ENCODE data around the gene LRRC63. TPM values are rescaled to one million over a fixed set of nuclear protein-coding genes. Genes with fewer than 3 reads are reported as not detected.

The LRRC63 gene
- total RNA-seq, 1 donor from 2014 or later: 0.69 TPM

DNA sequence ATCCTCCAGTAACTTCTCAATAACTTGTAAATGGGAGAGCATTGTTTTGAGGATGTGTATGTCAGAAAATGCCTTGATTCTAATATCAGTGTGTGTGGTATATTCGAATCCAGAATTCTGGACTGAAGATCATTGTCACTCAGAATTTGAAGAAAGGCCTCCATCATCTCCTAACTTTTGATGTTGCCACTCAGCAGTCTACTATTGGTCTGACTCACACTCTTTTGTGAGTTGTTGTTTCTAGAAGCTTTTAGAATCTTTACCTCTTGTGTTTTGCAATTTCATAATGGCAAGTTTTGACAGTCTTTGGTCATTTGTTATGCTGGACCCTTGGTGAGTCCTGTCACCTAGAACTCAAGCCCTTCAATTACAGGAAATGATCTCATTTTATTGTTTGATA, 98.3 kb downstream of the LRRC63 start:
- DNase-seq (ENCODE audit: low spot score): no peak

DNA sequence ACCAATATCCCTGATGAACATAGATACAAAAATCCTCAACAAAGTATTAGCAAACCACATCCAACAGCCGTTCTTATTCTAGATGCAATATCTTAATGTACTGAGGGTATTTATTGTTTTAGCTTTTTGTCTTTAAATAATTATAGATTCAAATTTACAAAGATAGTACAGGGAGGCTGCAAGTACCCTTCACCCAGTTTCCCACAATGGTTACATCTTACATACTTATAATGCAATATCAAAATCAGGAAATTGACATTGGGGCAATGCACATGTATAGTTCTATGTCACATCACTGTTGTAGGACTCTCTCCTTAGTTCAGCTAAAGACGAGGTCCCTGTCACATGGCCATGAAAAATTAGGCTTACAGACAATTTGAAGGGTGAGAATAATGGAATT, 99.5 kb downstream of the LRRC63 start:
- no peak for DNase-seq (ENCODE audit: low spot score)

DNA sequence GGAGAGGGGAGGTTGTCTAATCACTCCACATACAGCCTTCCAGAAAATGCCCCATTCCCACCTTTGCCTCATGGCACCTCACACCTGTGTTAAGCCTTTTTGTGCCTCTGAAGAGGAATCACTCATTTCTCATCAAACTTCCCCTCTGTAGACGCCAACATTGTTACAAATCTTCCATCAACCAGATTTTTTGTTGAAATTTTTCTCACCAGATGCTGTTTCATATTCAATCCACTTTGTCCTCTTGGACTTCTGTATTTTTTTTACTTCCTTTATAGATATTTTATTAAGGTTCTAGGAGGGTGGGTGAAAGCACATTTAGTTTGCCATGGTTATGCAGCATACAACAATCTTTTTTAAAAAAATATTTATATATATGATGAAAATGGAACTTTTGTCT, 101.3 kb downstream of the LRRC63 start:
- no peak for DNase-seq (ENCODE audit: low spot score)

DNA sequence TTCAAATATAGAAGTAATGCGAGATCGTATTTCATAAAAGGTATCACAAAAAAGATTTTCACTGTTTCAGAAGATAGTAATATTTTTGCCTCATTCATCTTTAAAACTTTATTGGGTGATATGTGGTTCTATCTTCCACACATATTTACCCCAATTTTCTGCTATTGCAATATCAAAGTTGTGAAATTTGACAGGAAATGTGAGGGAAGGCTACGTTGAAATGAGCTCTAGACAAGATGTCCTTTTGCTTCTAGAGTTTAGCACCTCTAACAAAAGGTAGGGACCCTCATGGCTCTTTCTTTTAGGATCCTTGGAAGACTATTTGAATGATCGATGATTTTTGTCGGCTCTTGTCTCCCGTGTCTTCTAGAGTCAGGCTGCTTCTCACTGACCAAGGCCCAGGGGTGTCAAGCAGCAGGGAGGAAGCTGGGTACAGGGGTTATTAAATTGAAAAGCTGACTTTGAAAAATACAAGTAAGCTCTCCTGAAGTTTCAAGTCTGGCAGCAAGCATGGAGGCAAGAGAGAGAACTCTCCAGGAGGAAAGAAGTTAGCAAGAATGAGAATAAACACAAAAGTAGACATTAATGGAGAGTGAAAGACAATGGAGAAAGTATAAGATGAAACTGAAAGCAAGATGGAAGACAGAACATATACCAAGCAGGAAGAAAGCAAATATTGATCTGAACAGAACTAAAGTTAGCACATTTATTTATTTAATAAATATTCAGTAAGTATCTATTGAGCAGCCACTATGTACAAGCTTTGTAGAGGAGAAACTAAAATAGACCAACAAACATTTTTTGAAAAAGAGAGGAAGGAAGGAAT, 101.9 kb downstream of the LRRC63 start:
- no peak for DNase-seq (ENCODE audit: low spot score)

DNA sequence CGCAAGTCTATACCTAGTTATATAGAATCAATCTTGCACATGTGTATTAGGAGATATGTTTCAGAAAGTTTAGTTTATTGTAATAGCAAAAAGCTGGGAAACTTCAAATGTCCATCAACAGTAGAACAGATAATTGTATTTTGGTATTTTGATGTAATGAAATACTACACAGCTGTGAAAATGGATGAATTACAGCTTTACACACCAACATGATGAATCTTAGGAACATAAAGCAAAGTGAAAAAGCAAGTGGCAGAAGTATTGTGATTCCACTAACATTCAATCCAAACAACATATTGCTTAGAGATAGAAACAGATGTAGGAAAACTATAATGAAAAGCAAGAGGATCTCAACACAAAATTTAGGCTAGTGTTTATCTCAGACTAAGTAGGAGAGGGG, 102.9 kb downstream of the LRRC63 start:
- DNase-seq (ENCODE audit: low spot score): no peak

DNA sequence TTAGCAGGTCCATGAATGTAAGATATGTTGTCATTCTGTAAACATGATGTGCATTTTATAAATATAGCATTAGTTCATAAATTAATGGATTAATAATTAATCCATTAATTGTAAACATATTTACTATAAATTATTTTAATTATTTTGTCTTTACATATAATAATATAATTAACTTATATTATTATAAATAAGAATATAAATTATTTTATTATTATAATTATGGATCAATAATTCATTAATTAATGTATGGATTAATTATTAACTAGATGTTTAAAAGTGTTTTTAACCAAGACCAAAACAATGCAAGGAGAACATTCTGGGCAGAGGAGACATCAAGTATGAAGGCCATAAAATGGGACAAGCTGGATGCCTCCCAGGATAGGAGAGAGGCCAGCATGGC, 103.3 kb downstream of the LRRC63 start:
- no peak for DNase-seq (ENCODE audit: low spot score)

DNA sequence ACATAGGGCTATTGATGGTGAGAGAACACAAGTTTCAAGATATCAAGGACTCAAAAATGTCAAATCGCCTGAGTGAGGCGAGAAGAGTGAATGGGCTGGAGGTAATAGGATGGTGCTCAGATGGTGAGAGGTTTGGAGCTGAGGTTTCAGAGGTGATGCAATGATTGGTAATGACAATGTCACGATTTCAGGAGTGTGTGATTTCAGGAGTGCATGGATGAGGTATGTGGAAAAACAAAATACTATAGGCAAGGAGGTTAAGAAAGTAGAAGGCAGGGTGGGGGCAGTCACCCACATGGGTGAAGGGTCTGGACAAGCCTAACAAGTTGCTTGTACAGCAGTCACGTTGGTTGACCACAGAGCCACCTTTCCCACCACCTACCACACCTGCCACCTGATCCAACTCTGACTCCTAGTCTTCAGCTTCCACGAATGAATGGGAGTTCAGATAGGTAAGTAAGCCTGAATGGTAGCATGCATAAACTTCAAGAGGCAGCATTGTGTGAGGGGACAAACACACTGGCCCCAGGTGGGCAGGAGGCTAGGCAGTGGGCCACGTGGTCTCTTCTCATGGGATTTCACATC, 103.9 kb downstream of the LRRC63 start:
- no peak for DNase-seq (ENCODE audit: low spot score)

DNA sequence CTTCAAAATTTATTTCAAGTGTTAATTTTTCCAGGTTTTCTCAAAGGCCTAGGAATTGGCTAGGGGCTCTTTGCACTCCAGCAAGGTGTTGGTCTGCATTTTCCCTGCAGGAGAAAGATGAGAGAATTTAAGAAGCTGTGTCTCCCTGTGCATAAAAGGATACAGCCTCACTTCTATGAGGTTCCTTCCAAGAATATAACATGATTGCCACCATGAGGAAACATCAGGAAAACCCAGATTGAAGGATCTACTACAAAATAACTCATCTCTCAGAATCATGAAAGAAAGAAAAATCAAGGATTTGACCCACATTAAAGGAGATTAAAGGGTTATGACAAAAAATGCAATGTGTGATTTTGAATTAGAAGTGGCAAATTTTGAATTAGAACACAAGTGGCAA, 105.4 kb downstream of the LRRC63 start:
- DNase-seq (ENCODE audit: low spot score): no peak

DNA sequence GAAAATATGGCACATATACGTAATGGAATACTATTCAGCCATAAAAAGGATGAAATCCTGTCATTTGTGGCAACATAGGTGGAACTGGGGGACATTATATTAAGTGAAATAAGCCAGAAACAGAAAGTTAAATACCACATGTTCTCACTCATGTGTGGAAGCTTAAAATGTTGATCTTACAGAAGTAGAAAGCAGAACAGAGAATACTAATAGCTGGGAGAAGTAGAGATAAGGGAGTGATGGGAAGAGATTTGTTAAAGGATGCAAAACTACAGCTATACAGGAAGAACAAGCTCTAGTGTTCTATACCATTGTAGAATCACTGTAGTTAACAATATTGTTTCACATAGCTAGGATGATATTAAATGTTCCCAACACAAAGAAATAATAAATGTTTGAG, 107.3 kb downstream of the LRRC63 start:
- no peak for DNase-seq (ENCODE audit: low spot score)

DNA sequence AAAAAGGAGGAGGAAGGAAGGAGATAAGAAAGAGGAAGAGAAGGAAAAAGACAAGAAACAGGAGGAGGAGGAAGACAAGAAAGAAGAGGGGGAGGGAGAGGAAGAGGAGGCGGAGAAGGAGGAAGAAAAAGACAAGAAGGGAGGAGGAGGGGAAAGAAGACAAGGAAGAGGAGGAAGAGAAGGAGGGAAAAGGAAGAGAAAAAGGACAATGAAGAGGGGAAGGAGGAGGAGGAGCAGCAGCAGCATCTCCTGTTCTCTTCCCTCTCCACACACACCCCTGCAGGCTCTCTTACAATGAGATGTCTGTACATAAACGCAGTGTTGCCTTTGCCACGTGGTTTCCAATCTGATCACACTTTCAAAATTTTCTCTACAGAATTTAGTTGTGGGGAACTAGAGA, 108.7 kb downstream of the LRRC63 start:
- no peak for DNase-seq (ENCODE audit: low spot score)

DNA sequence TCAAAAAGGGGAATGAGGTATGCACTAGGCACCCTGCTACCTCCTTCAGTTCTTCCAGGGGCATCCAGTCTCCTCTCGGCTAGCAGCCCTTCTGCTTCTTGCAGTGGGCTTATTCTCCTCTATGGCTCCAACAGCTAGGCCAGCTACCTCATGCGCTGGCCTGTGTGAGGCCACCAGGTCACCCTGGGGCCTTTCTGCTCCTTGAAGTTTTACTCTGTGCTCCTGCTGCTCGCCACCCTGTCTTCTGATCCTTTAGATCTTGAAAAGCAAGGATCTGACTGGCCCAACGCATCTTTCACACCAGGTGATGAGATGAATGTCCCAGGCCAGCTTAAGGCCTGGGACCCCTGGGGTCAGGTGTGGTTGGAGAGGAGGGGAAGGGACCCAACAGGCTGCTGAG, 109.1 kb downstream of the LRRC63 start:
- DNase-seq (ENCODE audit: low spot score): no peak

DNA sequence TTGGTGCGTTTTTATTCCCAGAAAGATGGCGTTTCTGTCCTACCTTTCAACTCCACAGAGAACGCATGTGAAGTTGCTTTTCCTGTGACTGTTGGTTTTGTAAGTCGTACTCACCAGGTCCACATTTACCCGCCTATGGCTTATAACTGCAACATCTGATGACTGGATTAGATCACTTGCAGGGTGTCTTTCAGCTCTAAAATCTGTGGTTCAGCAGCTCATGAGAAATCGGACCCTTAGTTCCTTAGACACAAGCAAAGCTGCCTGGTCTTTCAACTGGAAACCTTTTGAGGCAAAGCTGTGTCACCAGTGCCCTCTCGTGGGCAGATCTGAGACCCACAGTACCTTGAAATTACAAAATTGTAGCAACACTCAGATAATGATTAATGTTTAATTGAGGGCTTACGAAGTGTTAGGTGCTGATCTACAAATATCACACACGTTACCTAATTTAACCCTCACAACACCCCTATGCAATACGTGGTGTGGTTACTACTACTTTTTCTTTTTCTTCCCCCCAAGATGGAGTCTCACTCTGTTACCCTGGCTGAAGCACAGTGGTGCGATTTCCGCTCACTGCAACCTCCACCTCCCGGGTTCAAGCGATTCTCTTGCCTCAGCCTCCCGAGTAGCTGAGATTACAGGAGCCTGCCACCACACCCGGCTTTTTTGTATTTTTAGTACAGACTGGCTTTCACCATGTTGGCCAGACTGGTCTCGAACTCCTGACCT, 109.9 kb downstream of the LRRC63 start:
- DNase-seq (ENCODE audit: low spot score): peak; percentile 64

DNA sequence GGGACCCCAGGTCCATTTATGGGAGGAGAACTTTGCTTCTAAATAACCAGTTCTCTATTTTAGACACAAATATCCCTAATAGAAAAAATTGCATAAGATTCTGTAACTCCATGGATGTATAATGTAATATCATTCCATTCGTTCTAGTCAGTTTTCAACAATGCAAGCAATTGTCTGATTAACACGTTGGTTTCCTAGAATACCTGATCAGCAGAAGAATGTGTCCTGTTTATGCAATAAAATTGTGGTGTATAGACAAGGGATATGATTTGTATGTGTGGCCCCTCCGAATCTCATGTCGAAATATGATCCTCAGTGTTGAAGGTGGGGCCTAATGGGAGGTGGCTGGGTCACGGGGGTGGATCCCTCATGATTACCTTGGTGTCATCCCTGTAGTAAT, 113.2 kb downstream of the LRRC63 start:
- DNase-seq (ENCODE audit: low spot score): no peak

Other genes starting within 250 kb of the LRRC63 start
- 43.3 TPM for gene ZC3H13, start 159.2 kb upstream of the LRRC63 start, total RNA-seq
- 13.3 TPM for gene CPB2, start 106.9 kb upstream of the LRRC63 start, total RNA-seq
- 43.4 TPM for gene LCP1, start 29.8 kb upstream of the LRRC63 start, total RNA-seq
- gene RUBCNL, start 175.3 kb downstream of the LRRC63 start, total RNA-seq: 4.3 TPM